Peyer's patch (tissue), 4 donors: ENCODE data around the gene DKK3.

Experiments
- CTCF ChIP-seq, 6 experiments: fragments of 450-650 bp in 4 of 6; fragments of 200-600 bp in 2 of 6; sonication (generic) in 1 of 6; IDR thresholded peaks; one replicate each; pipeline ENCODE4 v1.5.1; 2017 to 2019; ENCODE audit warnings: antibody characterized with exemption in 6 of 6, mild to moderate bottlenecking in 3 of 6, moderate library complexity in 1 of 6
- POLR2A ChIP-seq, 2 donors: fragments of 450-650 bp; IDR thresholded peaks; one replicate each; pipeline ENCODE4 v1.5.1; 2017; ENCODE audit warnings: antibody characterized with exemption in 2 of 2, mild to moderate bottlenecking in 2 of 2, moderate library complexity in 2 of 2

- no peak for TF ChIP-seq CTCF (IDR thresholded peaks at IDR 0.05)
- no peak for TF ChIP-seq POLR2A (IDR thresholded peaks at IDR 0.05)
These were observed 8.8 kb upstream of the DKK3 start for GRCh38 chr11:12017243-12017678.
